GM21723 (cell line): ENCODE data around the gene SYT6.

Source experiments
- ATAC-seq: cut with Tn5 transposase; IDR thresholded peaks from one replicate; pipeline ENCODE4 v1.9.1; 2021; ENCODE audit warnings: mild to moderate bottlenecking, moderate library complexity; ENCODE audit not compliant: unreplicated experiment

SYT6 gene

GRCh38 chr1:114122941-114123618, 30.6 kb downstream of the SYT6 start:
- ATAC-seq = no peak

DNA sequence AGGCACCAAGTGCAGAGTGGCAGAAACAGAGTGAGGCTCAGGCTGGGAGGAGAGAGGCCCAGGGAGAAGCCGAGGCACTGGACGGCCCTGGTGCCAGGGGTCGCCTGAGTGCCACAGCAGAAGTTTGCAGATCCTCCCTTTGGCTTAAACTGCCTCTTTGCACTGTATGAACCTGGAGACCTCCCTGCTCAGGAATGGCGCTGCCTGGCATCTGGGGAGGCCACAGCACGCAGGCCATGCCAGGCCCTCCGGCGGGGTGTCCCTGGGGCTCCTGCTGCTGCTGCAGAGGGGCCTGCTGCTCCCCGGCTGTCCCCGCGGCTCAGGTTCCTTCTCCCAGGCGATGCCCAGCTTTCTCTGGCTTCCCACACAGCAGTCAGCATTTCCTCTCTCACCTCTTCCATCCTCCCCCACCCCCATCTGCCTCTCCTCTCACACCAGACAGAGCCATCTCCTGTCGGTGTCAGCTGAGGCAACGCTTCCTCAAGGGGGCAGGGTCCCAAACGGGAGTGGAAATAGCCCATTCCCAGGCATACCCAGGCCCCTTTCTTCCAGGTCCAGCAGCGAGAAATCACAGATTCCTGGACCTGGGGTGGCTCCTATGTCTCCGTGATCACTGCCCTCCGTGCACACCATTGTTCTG, 35.2 kb downstream of the SYT6 start:
- ATAC-seq = no peak

DNA sequence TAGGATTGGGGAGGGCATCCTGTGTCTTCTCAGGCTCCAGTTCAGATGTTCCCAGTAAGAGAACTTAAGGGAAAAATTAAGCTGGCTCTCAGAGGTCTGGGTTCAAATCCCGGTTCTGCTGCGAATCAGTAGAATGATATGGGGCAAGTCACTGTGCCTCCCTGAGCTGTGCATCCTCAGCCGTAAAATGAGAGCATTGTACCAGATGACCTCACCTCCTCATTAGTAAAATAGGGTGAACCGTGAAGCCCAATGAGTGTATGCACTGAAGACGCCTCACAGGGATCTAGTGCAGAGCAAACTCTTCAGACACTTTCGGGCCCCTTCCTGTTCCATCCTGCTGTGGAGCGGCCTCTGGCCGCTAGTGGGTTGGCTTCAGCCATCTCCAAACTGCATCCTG, 36.0 kb downstream of the SYT6 start:
- ATAC-seq = no peak

DNA sequence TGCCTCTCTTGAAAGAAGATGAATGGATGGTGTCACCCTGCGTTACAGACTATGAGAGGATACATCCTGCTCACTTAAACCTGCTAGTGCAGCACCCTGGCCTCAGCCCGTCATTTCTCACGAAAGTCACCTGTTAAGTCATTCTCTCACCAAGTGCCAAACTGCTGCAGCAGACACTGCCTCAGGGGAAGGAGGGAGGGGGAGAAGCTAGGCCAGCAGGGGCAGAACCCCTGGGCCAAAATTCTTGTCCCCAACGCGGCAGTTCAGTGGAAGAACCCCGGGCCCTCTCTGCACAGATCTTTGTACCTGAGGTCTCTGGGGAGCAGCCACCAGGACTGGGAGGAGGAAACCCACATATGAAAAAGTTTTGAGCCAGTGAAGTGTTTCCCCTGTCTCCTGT, 37.6 kb downstream of the SYT6 start:
- no peak for ATAC-seq

GRCh38 chr1:114114185-114115094, 39.2 kb downstream of the SYT6 start:
- no peak for ATAC-seq

DNA sequence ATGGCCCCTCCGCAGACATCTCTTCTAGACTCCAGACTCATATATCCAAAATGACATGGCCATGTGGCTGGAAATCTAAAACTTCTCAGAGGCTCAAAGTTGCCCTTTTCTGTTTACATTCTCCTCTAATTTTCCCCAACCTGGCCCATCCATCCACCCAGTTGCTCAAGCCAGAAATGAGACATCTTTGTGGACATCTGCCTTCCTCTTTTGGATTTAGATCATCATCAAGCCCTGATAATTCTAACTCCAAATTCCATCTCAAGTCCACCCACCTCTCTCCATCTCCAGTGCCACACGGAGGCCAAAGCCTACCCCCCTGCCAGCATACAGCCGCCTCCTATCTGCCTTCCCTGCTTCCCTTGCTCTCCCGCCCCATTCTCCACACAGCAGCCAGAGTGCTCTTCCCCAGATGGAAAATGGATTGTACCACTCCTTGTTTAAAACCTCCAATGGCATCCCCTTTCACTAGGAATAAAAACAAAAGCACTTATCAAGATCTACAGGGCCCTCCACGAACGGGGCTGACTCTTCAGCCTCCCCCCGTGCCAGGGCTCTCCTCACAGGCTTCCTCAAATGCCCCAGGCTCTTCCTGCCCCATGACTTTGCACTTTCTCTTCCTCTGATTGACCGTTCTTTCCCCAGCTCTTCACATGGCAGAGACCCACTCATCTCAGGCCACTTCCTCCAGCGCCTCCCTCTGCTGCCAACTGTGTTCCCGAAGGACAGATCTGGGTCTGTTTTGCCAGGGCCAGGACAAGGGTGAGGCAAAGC, 40.1 kb downstream of the SYT6 start:
- ATAC-seq = no peak

DNA sequence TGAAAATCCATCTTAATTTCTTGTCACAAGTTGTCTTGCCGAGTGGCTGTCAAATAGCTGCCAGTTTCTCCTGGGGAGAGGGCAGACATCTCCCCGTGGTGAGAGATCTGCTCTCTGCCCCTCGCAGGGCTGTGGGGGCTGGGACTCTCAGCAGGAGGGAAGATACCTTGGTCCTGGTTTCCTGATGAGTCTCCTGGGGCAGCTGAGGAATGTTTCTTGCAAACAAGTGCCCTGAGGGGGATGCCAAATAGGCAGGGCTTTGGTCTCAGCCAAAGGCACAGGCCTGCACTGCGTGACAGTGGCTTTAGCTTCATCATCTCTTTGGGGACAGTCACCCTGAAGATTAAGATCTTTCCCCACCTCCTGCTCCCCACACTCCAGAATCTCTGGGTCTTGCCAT, 40.9 kb downstream of the SYT6 start:
- ATAC-seq = no peak

DNA sequence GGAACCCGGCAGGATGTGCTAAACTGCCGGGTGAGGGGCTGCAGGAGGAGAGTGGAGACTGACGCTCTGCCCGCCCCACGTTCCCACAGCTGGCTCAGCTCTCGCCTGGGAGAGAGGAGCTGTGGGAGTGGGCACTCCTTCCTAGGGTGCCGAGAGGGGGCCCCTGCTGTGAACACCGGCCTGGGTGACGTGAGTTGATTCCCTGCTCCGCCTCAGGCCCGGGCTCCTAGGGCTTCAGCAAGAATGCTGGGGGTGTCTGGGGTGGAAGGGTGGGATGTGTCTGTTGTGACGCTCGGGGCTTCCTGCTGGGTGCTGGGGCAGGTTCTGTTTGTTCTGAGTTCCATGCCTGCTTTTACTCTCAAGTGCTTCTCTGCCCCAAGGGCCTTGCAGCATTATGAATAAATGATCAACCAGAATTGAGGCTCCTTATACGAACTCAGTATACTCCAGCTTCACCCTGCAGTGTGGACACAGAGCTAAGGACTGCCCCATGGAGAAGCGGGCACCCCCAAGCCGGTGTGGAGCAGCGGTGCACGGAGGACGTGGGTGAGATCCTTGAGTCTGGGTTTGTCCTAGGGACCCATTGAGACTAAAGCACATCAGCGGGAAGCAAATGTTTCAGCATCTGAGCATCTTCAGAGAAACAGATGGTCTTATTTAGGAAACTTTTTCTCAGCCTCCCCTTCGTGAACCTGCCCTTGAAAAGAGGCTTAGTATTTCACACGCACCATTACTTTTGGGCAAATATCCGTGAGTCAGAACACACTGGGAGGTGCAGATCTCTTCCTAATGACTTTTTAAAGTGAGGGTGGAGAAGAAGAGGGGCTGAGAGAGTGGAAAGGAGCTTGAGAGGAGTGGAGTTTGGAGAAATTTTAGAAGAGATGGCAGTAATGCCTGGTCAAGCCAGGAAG, 41.7 kb downstream of the SYT6 start:
- ATAC-seq = no peak

DNA sequence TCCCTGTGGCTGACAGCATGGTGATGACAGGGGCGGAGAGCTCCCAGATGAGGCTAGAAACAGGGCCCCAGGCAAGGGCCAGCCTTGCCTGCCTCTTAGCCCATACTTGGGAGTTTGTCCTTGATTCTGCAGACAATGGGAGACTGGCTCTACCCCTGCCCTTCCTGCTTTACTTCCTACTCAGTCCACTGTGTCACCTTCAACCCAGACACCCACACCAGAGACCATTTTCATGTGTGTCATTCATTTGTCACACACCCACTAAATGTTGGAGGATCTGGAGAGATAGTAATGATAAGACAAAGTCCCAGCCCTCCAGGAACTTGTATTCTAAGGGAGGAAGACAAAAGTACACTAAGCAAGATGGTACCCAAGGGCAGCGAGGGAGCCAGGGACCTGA, 43.7 kb downstream of the SYT6 start:
- ATAC-seq = no peak

DNA sequence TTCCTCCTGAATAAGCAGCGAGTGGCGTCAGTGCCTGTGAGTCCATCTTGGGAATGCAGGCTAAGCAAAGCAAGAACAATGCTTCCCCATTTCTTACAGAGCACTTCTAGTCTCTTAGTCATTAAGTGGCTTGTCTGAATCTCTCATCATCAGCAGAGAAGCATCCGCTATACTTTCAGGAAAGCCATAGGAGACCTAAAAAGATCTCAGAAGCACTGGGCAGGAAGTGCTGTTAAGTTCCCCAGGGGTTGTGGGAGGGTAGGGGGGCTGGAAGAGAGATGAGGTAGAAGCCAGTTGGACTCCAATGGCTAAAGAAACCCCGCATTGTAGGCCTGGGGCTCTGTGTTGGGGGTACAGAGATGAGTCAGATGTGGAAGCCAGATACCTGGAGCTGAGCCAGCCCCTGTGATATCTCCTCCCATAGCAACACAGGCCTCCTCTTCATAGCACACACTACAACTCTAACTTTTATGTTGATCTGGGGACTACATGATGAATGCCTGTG, 44.9 kb downstream of the SYT6 start:
- peak; percentile 74 for ATAC-seq

DNA sequence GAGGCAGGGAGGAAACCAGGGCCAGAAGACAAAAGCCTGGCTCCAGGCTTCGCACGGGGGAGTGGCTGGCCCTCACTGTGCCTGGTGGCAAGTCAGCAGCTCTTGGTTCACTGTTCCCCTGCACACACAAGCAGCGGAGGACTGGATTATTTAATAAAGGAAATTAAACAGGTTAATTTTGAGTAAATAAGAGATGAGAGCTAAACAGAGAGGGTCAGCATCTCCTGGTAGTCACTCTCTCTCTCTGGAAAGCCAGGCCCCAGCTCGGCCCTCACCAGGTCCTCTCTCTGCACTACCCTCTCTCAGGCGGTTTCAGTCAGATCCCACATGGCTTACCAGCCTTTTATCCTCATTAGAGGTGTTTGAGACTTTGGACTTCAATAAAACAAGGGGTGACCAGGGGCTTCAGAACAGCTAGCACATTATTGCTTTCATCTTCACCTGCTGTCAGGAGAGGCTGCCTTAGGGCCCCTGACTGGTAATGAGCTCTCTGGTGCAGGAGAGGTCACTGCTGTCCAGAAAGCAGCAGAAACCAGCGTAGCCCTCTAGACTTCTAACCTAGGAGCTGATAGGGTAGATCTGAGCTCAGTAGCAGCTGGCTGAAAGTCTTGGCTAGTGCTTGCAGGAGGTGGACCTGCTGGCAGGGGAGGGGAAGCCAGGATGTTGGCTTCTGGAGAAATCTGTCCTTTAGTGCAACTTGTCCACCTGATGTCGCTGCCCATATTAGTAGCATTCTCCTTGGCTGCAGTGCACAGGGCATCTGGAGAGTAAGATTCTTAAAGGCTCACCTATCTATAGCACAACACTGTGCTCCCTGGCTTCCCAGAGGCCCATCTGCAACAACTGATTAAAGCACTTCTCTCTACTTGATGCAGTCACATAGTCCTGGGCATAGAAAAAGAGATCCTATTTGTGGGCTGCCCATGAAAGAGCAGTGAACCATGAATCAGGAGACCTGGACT, 45.9 kb downstream of the SYT6 start:
- ATAC-seq = no peak

DNA sequence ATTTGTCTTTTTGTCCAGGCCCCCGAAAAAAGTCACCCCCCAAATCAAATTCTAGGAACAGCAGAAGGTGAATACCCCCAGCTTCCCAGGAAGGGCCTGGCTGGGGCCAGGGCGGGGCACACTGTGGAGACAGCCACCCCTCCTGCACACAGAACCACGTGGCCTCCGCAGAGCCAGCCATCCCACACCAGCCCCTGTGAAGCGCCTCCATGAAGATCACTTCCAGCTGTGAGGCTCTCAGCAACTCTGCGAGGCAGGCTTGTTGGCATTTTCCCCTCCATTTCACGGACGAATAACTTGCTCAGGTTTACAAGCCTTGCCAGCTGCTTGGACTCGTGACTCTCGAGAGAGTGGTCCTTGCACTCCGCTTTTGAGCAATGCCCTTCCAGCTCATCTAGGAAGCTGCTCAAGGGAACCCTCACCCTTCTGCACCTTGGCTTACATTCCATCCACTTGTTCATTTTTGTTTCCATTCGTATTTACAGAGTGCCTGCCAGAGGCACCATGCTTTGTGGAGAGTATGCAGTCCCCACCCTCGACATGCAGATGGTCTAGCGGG, 48.2 kb downstream of the SYT6 start:
- ATAC-seq = no peak

DNA sequence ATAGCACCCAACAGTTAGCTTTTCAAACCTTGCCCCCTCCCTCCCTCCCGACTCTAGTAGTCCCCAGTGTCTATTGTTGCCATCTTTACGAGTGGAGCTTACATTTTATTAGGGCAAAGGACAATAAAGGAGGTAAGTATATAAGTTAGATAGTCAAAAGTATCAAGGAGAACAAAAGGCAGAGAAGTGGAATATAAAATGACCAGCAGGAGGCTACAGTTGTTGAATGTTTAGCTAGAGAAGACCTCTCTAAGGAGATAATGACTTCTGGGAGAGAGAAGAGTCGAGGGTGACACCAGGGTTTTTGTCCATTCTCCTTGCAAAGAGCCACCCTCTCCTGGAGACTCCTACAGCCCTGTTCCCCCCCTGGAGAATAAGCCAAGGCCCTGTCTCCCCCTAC, 48.7 kb downstream of the SYT6 start:
- no peak for ATAC-seq

DNA sequence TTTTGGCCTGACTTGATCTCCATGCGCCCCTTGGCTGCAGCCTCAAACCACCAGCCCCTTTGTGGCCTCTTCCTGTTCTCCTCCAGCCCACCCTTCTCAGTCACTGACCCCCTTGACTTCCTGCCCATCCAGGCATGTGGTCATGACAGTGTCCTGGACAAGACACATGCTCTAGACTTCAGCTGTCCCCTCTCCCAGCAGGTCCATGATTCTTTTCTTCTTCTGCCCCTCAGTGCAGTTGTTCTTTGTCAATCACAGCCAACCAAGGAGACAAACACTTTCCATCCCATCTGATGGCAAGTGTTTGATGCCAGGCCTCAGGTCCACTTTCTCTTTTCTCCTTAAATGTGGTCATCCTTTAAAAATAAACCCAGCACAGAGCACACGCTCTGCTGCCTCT, 49.7 kb downstream of the SYT6 start:
- no peak for ATAC-seq

GRCh38 chr1:114102136-114102535, 51.5 kb downstream of the SYT6 start:
- ATAC-seq = no peak

- ATAC-seq = no peak
Observed at GRCh38 chr1:114100148-114100547, 53.5 kb downstream of the SYT6 start.

GRCh38 chr1:114099268-114099667, 54.4 kb downstream of the SYT6 start:
- no peak for ATAC-seq

DNA sequence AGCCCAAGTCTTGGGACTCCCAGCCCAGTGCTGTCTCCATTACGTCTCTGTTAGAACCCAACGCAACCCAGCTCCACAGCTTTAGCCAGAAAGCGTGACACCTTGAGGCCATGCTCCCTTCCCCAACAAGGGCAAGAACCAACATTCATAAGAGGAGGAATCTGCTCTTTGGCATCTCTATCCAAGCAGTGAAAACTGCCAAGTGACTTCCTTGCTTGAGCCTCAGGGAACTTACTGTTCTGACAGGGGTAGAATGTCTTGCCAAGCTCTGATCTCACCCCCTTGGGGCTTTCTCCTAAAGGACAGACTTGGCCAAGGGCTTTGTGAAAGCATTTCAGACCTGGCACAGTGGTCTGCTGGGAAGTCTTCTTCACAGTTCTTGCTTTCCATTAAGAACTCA, 56.6 kb downstream of the SYT6 start:
- ATAC-seq = no peak
